Neural cell (in vitro differentiated cells): ENCODE data around the gene GHITM. TPM values are rescaled to one million over a fixed set of nuclear protein-coding genes. Genes with fewer than 3 reads are reported as not detected.

Source experiments
- H2AFZ ChIP-seq: fragments of 200-600, 300-800 bp; sonication (generic), shearing (Covaris generic); 2 replicates; pipeline ENCODE4 v1.6.0; 2014; ENCODE audit warnings: low read depth, mild to moderate bottlenecking, antibody characterized with exemption, low read length, moderate library complexity
- H3F3A ChIP-seq: fragments of 200-600 bp; shearing (Covaris generic); 2 replicates; pipeline ENCODE4 v1.6.1; 2016; ENCODE audit warnings: mild to moderate bottlenecking, moderate library complexity, mixed read lengths, antibody characterized with exemption, low read length; ENCODE audit not compliant: insufficient read depth, poor library complexity, severe bottlenecking
- H3K27ac ChIP-seq: fragments of 200-600, 300-800 bp; sonication (generic), shearing (Covaris generic); 2 replicates; pipeline ENCODE4 v1.5.1; 2014; ENCODE audit warnings: mild to moderate bottlenecking, low read length, moderate library complexity
- H3K27me3 ChIP-seq: fragments of 300-800, 200-600 bp; sonication (generic), shearing (Covaris generic); 2 replicates; pipeline ENCODE4 v1.6.0; 2014; ENCODE audit warnings: mild to moderate bottlenecking, low read depth, low read length, moderate library complexity; ENCODE audit not compliant: insufficient read depth
- H3K36me3 ChIP-seq: fragments of 300-800, 200-600 bp; sonication (generic), shearing (Covaris generic); 2 replicates; pipeline ENCODE4 v1.5.1; 2014; ENCODE audit warnings: mild to moderate bottlenecking, antibody characterized with exemption, low read length, moderate library complexity; ENCODE audit not compliant: insufficient read depth
- H3K4me2 ChIP-seq: fragments of 300-800, 200-600 bp; sonication (generic), shearing (Covaris generic); 2 replicates; pipeline ENCODE4 v1.6.0; 2014; ENCODE audit warnings: mild to moderate bottlenecking, low read length
- H3K4me3 ChIP-seq: fragments of 300-800, 200-600 bp; sonication (generic), shearing (Covaris generic); 2 replicates; pipeline ENCODE4 v1.5.1; 2014; ENCODE audit warnings: mild to moderate bottlenecking, low read length, moderate library complexity
- H3K79me2 ChIP-seq: fragments of 200-600 bp; shearing (Covaris generic); replicated peaks from 2 replicates; pipeline ENCODE4 v1.6.0; 2014; ENCODE audit warnings: mild to moderate bottlenecking, low read length, moderate library complexity; ENCODE audit not compliant: insufficient read depth
- H3K9ac ChIP-seq: fragments of 300-800, 200-600 bp; sonication (generic), shearing (Covaris generic); 2 replicates; pipeline ENCODE4 v1.6.1; 2016; ENCODE audit warnings: mild to moderate bottlenecking, low read length, mixed read lengths
- H3K9me2 ChIP-seq: fragments of 200-600 bp; shearing (Covaris generic); 2 replicates; pipeline ENCODE4 v1.6.1; 2016; ENCODE audit warnings: mild to moderate bottlenecking, low read length, mixed read lengths; ENCODE audit not compliant: insufficient read depth
- H3K9me3 ChIP-seq: fragments of 200-600, 300-800 bp; sonication (generic), shearing (Covaris generic); 2 replicates; pipeline ENCODE4 v1.6.1; 2016; ENCODE audit warnings: mild to moderate bottlenecking, mixed run types, low read length, moderate library complexity, mixed read lengths
- H4K20me1 ChIP-seq: fragments of 200-600 bp; shearing (Covaris generic); 2 replicates; pipeline ENCODE4 v1.6.1; 2016; ENCODE audit warnings: mild to moderate bottlenecking, mixed run types; ENCODE audit not compliant: insufficient read depth
- CTCF ChIP-seq: fragments of 450-650 bp; IDR thresholded peaks from 2 replicates; pipeline ENCODE4 v1.5.1; 2014; ENCODE audit warnings: antibody characterized with exemption, mild to moderate bottlenecking, moderate library complexity; ENCODE audit not compliant: poor library complexity, severe bottlenecking
- EP300 ChIP-seq: fragments of 450-650 bp; conservative IDR thresholded peaks from 2 replicates; pipeline ENCODE4 v1.6.1; 2014; ENCODE audit warnings: antibody characterized with exemption, mild to moderate bottlenecking, moderate library complexity; ENCODE audit not compliant: poor library complexity, severe bottlenecking
- EZH2 ChIP-seq: fragments of 200-600, 300-800 bp; shearing (Covaris generic), sonication (generic); IDR thresholded peaks from 2 replicates; pipeline ENCODE4 v1.6.1; 2014; ENCODE audit warnings: antibody characterized with exemption, low read length, borderline replicate concordance, mild to moderate bottlenecking; ENCODE audit not compliant: insufficient read depth, poor library complexity, severe bottlenecking
- MXI1 ChIP-seq: fragments of 450-650 bp; conservative IDR thresholded peaks from 2 replicates; pipeline ENCODE4 v1.6.1; 2014; ENCODE audit warnings: antibody characterized with exemption, mild to moderate bottlenecking; ENCODE audit not compliant: poor library complexity, severe bottlenecking
- POLR2AphosphoS5 ChIP-seq: IDR thresholded peaks from 2 replicates; pipeline ENCODE4 v1.6.1; 2012
- RAD21 ChIP-seq: fragments of 450-650 bp; conservative IDR thresholded peaks from 2 replicates; pipeline ENCODE4 v1.6.1; 2014; ENCODE audit warnings: antibody characterized with exemption, mild to moderate bottlenecking, moderate library complexity
- REST ChIP-seq: IDR thresholded peaks from 2 replicates; pipeline ENCODE4 v1.6.1; 2012; ENCODE audit warnings: borderline replicate concordance
- SMC3 ChIP-seq: fragments of 450-650 bp; conservative IDR thresholded peaks from 2 replicates; pipeline ENCODE4 v1.6.1; 2014; ENCODE audit warnings: antibody characterized with exemption, mild to moderate bottlenecking, moderate library complexity; ENCODE audit not compliant: poor library complexity
- TAF1 ChIP-seq: IDR thresholded peaks from 2 replicates; pipeline ENCODE4 v1.6.1; 2012; ENCODE audit warnings: low read depth
- polyA plus RNA-seq: library from polyadenylated mRNA; depleted of rRNA; stranded (reverse); fragments of >200 nt; gene quantifications from 2 replicates; pipeline ENCODE4 v1.2.3, GENCODE V29; 2014

The GHITM gene
- polyA plus RNA-seq, 1 donor from 2014 or later: 306 TPM

DNA sequence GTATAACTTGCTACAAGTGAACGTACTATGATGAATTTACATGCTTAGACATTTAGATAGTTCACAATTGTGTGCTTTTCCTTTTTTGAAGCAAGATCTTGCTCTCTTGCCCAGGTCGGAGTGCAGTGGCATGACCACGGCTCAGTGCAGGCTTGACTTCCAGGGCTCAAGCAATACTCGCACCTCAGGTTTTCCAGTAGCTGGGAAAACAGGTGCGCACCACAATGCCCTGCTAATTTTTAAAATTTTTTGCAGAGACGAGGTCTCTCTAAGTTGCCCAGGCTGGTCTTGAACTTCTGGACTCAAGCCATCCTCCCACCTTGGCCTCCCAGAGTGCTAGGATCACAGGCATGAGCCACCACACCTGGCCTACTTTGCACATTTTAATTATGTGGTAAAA lies 36.1 kb downstream of the GHITM start:
- Histone ChIP-seq H3K4me2 (no peak overlapping the region), H4K20me1 (no peaks in the 10 kb centered on the region)

GRCh38 chr10:84176351-84176750 lies 37.0 kb downstream of the GHITM start:
- Histone ChIP-seq H3K9me3 (no peaks in the 10 kb centered on the region), H3K79me2 (no peaks in the 10 kb centered on the region)
- TF ChIP-seq SMC3 (no peak), REST (no peak), EZH2 (no peak), MXI1 (no peak), EP300 (no peak), RAD21 (no peak), POLR2AphosphoS5 (no peak), CTCF (no peak), TAF1 (no peak)

More for the DNA sequence above, 36.1 kb downstream of the GHITM start:
- no peaks in the 10 kb centered on the region for H3K9me3 ChIP-seq
- no peak for TF ChIP-seq RAD21
- TF ChIP-seq EZH2: no peak
- TF ChIP-seq CTCF: no peak
- H3K27me3 ChIP-seq: no peaks in the 10 kb centered on the region
- no peaks in the 10 kb centered on the region for H3F3A ChIP-seq
- H3K9ac ChIP-seq: no peak overlapping the region
- H3K79me2 ChIP-seq: no peaks in the 10 kb centered on the region
- H3K36me3 ChIP-seq: no peaks in the 10 kb centered on the region
- no peak overlapping the region for H3K4me3 ChIP-seq
- H3K27ac ChIP-seq: no peak overlapping the region
- no peak overlapping the region for H2AFZ ChIP-seq
- H3K9me2 ChIP-seq: no peaks in the 10 kb centered on the region

More at GRCh38 chr10:84176351-84176750, 37.0 kb downstream of the GHITM start:
- H2AFZ ChIP-seq: no peak overlapping the region
- H3K27ac ChIP-seq: no peak overlapping the region
- H3K27me3 ChIP-seq: no peaks in the 10 kb centered on the region
- H4K20me1 ChIP-seq: no peaks in the 10 kb centered on the region
- no peaks in the 10 kb centered on the region for H3F3A ChIP-seq
- no peak overlapping the region for H3K9ac ChIP-seq
- no peaks in the 10 kb centered on the region for H3K9me2 ChIP-seq
- no peak overlapping the region for H3K4me3 ChIP-seq
- H3K36me3 ChIP-seq: no peaks in the 10 kb centered on the region
- H3K4me2 ChIP-seq: no peak overlapping the region
